Heart left ventricle (tissue), 13 donors: ENCODE results near the gene CREB3L1.

Experiments used
- POLR2A ChIP-seq, 2 donors: fragments of 450-650 bp; IDR thresholded peaks; one replicate each; pipeline ENCODE4 v1.6.1; 2017; ENCODE audit warnings: antibody characterized with exemption in 2 of 2, mild to moderate bottlenecking in 2 of 2, moderate library complexity in 2 of 2
- TF ChIP-seq, protein P1 (sequence below), 12 donors: fragments of 200-600 bp; sonication (generic) in 4 of 12; IDR thresholded peaks; one replicate each; pipeline versions ENCODE4 v1.5.0 to v1.8.0; 2018 to 2022; ENCODE audit warnings: antibody characterized with exemption in 12 of 12, mild to moderate bottlenecking in 5 of 12
- donor health status: ischemic (EF 13 %, LVEDD 7.1; RV severe dilation, severe dysfunction).
- donor health status: DM: no; HTN: yes; CAD: no.
- donor health status: DM: no; HTN: no; CAD: no.
- donor health status: ischemic (EF 25% LVEDD 6.9; RV normal size, moderate dysfunction).
- donor health status: ischemic (EF 25% LVEDD 5.7; RV mildly dilated, moderate dysfunction).
- donor health status: ischemic (EF 35%, LVEDD 5.7; RV mildly dilated, moderate dysfunction).
- donor health status: nonischemic (EF 11% LVEDD 7.7; RV severe dilation, severe dysfunction).
- donor health status: DM: yes; HTN: yes; CAD: no.
- donor health status: PGD.
- donor health status: ischemic (EF 29% LVEDD 5.4; RV normal size, mild dysfunction).
- donor health status: nonischemic (EF 23%, LVEDD 6.1; RV moderate dilation, normal function).

GRCh38 chr11:46343520-46343919 lies 66.1 kb downstream of the CREB3L1 start:
- TF ChIP-seq, protein P1, sequence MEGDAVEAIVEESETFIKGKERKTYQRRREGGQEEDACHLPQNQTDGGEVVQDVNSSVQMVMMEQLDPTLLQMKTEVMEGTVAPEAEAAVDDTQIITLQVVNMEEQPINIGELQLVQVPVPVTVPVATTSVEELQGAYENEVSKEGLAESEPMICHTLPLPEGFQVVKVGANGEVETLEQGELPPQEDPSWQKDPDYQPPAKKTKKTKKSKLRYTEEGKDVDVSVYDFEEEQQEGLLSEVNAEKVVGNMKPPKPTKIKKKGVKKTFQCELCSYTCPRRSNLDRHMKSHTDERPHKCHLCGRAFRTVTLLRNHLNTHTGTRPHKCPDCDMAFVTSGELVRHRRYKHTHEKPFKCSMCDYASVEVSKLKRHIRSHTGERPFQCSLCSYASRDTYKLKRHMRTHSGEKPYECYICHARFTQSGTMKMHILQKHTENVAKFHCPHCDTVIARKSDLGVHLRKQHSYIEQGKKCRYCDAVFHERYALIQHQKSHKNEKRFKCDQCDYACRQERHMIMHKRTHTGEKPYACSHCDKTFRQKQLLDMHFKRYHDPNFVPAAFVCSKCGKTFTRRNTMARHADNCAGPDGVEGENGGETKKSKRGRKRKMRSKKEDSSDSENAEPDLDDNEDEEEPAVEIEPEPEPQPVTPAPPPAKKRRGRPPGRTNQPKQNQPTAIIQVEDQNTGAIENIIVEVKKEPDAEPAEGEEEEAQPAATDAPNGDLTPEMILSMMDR (IDR thresholded peaks at IDR 0.05), result no peak
- no peak for TF ChIP-seq POLR2A (IDR thresholded peaks at IDR 0.05)
